Fibroblast of the aortic adventitia (primary cell): Measurements from ENCODE around the gene BPIFB4. TPM values are rescaled to one million over a fixed set of nuclear protein-coding genes. Genes with fewer than 3 reads are reported as not detected.
A peak's percentile ranks its signal among the peaks of the same experiment; 100 is the strongest.

Source experiments
- DNase-seq: peaks from one replicate; pipeline ENCODE4 v3.0.0-alpha.2; 2010; ENCODE audit warnings: low read depth
- H3K4me3 ChIP-seq: 2 replicates; pipeline ENCODE4 v1.5.1; 2011; ENCODE audit warnings: low read depth, mild to moderate bottlenecking, control low read depth, low read length, moderate library complexity
- total RNA-seq: library from RNA; depleted of rRNA; stranded (reverse); fragments of >200 nt; gene quantifications from 2 replicates; pipeline ENCODE4 v1.2.3, GENCODE V29; 2012; ENCODE audit warnings: low replicate concordance
- TF ChIP-seq, protein P1 (sequence below): IDR thresholded peaks from 2 replicates; pipeline ENCODE4 v1.5.1; 2011; ENCODE audit warnings: mild to moderate bottlenecking, low read length, control low read depth, inconsistent platforms; ENCODE audit not compliant: insufficient read depth

Gene BPIFB4
- total RNA-seq, 1 donor = not detected

DNA sequence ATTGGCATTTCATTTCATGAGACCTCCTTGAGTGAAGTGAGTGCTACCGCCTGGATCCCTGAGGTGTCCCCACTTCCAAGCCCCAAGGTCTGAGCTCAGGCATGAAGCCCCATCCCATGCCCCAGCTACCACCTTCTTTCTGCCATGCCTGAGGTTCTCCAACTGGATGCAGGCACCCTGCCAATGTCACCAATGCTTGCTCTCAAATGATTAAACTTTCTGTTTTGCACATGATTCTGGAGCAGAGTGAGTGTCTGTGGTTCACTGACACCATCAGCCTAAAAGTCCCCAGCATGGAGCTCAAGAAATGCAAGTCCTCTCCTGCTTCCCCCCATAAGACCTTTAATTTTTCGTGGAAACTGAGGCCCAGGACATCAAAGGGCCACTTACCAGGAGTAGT is 44.8 kb downstream of the BPIFB4 start:
- H3K4me3 ChIP-seq = no peak overlapping the region
- no peak for DNase-seq
- TF ChIP-seq, protein P1, sequence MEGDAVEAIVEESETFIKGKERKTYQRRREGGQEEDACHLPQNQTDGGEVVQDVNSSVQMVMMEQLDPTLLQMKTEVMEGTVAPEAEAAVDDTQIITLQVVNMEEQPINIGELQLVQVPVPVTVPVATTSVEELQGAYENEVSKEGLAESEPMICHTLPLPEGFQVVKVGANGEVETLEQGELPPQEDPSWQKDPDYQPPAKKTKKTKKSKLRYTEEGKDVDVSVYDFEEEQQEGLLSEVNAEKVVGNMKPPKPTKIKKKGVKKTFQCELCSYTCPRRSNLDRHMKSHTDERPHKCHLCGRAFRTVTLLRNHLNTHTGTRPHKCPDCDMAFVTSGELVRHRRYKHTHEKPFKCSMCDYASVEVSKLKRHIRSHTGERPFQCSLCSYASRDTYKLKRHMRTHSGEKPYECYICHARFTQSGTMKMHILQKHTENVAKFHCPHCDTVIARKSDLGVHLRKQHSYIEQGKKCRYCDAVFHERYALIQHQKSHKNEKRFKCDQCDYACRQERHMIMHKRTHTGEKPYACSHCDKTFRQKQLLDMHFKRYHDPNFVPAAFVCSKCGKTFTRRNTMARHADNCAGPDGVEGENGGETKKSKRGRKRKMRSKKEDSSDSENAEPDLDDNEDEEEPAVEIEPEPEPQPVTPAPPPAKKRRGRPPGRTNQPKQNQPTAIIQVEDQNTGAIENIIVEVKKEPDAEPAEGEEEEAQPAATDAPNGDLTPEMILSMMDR = no peak

DNA sequence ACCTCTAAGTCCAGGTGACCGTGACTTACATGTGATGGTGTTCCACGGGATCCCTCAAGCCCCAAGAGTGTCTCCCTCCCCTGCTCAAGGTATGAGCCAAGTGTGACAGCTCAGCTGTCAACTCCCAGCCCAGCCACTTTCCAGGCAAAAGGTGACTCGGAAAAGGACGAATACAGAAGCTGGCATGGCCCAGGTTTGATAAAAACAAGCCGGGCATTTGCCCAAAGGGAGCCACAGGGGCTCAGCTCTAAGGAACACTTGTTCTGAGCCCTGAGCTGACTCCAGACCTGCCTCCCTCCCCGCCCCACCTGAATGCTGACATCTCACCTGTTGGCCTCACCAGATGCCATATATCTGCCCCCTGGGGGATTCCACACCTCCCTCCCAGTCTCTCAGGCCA is 45.6 kb downstream of the BPIFB4 start:
- no peak overlapping the region for H3K4me3 ChIP-seq
- DNase-seq = no peak
- TF ChIP-seq, protein P1 = no peak

DNA sequence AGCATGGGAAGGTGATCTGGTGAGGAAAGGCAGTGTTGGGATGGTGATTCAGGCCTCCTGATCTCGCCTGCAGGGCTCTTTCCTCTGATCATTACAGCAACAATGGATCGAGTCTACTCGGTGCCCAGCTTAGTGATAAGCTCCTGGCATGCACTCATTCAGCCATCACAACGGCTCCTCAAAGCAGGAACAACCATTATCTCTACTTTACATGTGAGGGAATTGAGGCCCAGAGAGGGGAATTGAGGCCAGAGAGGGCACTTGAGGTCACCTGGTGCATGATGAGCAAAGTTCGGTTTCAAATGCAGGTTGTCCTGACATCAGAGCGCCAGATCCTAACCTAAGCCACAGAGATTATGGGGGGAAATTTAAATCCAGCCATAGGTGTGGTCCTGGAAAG is 46.5 kb downstream of the BPIFB4 start:
- DNase-seq = no peak
- TF ChIP-seq, protein P1 = no peak
- H3K4me3 ChIP-seq = no peak overlapping the region

DNA sequence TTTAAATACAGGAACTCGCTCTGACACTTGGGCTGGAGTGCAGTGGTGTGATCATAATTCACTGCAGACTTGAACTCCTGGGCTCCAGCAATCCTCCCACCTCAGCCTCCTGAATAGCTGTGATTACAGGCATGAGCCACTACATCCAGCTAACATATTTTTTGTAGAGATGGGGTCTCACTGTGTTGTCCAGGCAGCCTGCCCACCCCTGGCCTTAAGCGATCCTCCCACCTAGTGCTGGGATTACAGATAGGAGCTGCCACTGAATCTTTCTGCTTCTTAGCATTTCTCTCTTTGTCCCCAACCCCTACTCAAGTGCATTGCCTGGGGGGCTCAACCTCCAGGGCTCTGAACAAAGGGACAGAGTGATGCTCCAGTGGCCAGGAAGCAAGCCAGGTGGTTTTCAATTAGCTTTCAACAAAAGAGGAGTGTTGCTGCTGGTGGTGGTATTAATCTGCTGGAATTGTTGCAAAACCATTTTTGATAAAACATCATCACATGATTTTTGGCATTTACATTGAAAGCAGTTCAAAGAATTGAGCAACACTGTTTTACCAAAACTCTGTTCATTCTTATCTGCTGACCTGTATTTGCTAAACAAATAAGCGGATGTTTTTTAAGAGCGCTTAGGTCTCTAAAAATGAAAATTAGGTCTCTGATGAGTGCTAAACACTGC is 48.1 kb downstream of the BPIFB4 start:
- no peak overlapping the region for H3K4me3 ChIP-seq
- no peak for DNase-seq
- TF ChIP-seq, protein P1 = no peak

DNA sequence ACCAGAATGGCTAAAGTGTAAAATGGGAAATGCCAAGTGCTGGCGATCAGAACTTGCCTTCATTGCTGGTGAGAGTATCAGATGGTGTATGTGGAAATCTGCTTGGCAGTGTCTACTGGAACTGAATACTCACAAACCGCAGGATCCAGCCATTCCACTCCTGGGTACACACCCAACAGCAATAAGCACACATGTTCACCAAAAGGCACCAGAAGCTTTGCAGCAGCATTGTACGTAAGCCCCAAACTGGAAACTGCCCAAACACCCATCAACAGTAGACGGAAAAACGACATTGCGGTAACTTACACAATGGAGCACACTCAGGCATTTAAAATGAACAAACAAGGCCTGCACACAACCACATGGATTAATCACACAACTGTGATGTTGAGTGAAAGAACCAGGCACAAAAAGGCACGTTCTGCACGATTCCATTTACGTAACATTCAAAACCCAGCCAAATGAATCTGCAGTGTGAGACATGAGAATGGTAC is 51.2 kb downstream of the BPIFB4 start:
- no peak overlapping the region for H3K4me3 ChIP-seq
- DNase-seq = peak; percentile 40
- TF ChIP-seq, protein P1 = no peak

DNA sequence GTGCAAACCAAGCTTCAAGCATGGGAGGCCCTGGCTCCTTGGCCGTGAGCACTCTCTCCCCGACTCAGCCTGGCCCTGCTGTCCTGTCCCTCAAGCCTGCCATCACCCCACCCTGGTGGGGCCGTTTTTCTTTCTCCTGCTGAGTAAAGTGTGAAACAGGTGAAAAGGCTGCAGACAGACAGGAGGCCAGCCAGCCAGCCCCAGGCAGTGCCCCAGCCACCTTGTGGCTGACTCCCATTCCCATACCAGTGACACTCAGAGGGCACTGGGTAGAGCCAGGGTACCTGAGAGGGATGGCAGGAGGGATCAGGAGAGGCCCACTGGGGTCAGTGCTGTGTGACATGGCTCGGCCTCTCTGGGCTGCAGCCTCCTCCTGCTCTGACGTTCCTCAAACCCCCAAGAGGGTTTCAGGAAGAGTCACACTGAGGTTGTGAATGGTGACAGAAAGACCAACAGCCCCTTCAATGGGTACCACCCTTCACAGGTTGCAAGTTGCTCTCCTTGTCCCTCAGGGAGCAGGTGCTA is 52.6 kb downstream of the BPIFB4 start:
- no peak overlapping the region for H3K4me3 ChIP-seq
- TF ChIP-seq, protein P1 = no peak
- DNase-seq = no peak
